GM23338 (cell line): Measurements from ENCODE around the gene SND1. TPM values are rescaled to one million over a fixed set of nuclear protein-coding genes. Genes with fewer than 3 reads are reported as not detected.

Source experiments
- ATAC-seq: fragments of 200-7000 bp; cut with Tn5 transposase; 3 replicates; pipeline ENCODE4 v1.9.1; 2020
- DNase-seq: peaks from one replicate; pipeline ENCODE4 v3.0.0-alpha.2; 2015; ENCODE audit warnings: low spot score
- H2AFZ ChIP-seq: fragments of 200-600 bp; sonication (generic); 2 replicates; pipeline ENCODE4 v1.8.0; 2016; ENCODE audit warnings: antibody characterized with exemption, mild to moderate bottlenecking, moderate library complexity
- H3F3A ChIP-seq: fragments of 200-600 bp; sonication (generic); replicated peaks from 2 replicates; pipeline ENCODE4 v1.8.0; 2017; ENCODE audit warnings: antibody characterized with exemption, mixed run types, low read depth
- H3K27ac ChIP-seq: fragments of 200-600 bp; sonication (generic); 2 replicates; pipeline ENCODE4 v1.6.1; 2016; ENCODE audit warnings: low read depth
- H3K27me3 ChIP-seq: fragments of 200-600 bp; sonication (generic); 2 replicates; pipeline ENCODE4 v1.8.0; 2016; ENCODE audit warnings: mild to moderate bottlenecking, mixed run types, moderate library complexity; ENCODE audit not compliant: insufficient read depth
- H3K36me3 ChIP-seq: fragments of 200-600 bp; sonication (generic); 2 replicates; pipeline ENCODE4 v1.8.0; 2016; ENCODE audit warnings: mild to moderate bottlenecking; ENCODE audit not compliant: insufficient read depth
- H3K4me1 ChIP-seq: fragments of 200-600 bp; sonication (generic); 2 replicates; pipeline ENCODE4 v1.8.0; 2016; ENCODE audit warnings: mild to moderate bottlenecking, moderate library complexity; ENCODE audit not compliant: insufficient read depth
- H3K4me2 ChIP-seq: fragments of 200-600 bp; sonication (generic); 2 replicates; pipeline ENCODE4 v1.7.1; 2017; ENCODE audit warnings: mixed run types
- H3K4me3 ChIP-seq: fragments of 200-600 bp; sonication (generic); 2 replicates; pipeline ENCODE4 v1.6.1; 2016; ENCODE audit warnings: mixed run types
- H3K79me2 ChIP-seq: fragments of 200-600 bp; sonication (generic); replicated peaks from 2 replicates; pipeline ENCODE4 v1.8.0; 2017; ENCODE audit warnings: mild to moderate bottlenecking; ENCODE audit not compliant: insufficient read depth
- H3K9me2 ChIP-seq: fragments of 200-600 bp; sonication (generic); 2 replicates; pipeline ENCODE4 v1.8.0; 2017; ENCODE audit not compliant: insufficient read depth
- H4K20me1 ChIP-seq: fragments of 200-600 bp; sonication (generic); replicated peaks from 2 replicates; pipeline ENCODE4 v1.8.0; 2017; ENCODE audit warnings: mild to moderate bottlenecking; ENCODE audit not compliant: insufficient read depth
- H3K27ac Mint-ChIP-seq: 2 replicates; pipeline ENCODE4 v1.8.0; 2020; ENCODE audit warnings: inconsistent platforms, mild to moderate bottlenecking, moderate library complexity, mixed read lengths
- H3K27me3 Mint-ChIP-seq: 3 replicates; pipeline ENCODE4 v1.8.0; 2022; ENCODE audit warnings: low read depth, mild to moderate bottlenecking, moderate library complexity, mixed read lengths, inconsistent platforms; ENCODE audit not compliant: insufficient read depth, poor library complexity
- H3K36me3 Mint-ChIP-seq: 3 replicates; pipeline ENCODE4 v1.8.0; 2021; ENCODE audit warnings: low read depth, mild to moderate bottlenecking, inconsistent platforms, moderate library complexity, mixed read lengths
- H3K4me1 Mint-ChIP-seq: 3 replicates; pipeline ENCODE4 v1.8.0; 2020; ENCODE audit warnings: mild to moderate bottlenecking, inconsistent platforms, mixed read lengths
- H3K4me3 Mint-ChIP-seq: 3 replicates; pipeline ENCODE4 v1.8.0; 2021; ENCODE audit warnings: moderate library complexity, mild to moderate bottlenecking, inconsistent platforms, mixed read lengths
- H3K9me3 Mint-ChIP-seq: 3 replicates; pipeline ENCODE4 v1.8.0; 2020; ENCODE audit warnings: moderate library complexity, mild to moderate bottlenecking, inconsistent platforms, mixed read lengths
- CREB1 ChIP-seq: fragments of 250-450 bp; sonication (Bioruptor Pico); IDR thresholded peaks from 2 replicates; pipeline ENCODE4 v1.5.0; 2020; ENCODE audit warnings: low read depth, mild to moderate bottlenecking, moderate library complexity
- EZH2 ChIP-seq: fragments of 200-600 bp; sonication (generic); IDR thresholded peaks from one replicate; pipeline ENCODE4 v1.8.0; 2017; ENCODE audit warnings: antibody characterized with exemption, mild to moderate bottlenecking, low read depth; ENCODE audit not compliant: unreplicated experiment
- EZH2phosphoT487 ChIP-seq: fragments of 200-600 bp; sonication (generic); IDR thresholded peaks from one replicate; pipeline ENCODE4 v1.8.1; 2018; ENCODE audit warnings: antibody characterized with exemption; ENCODE audit not compliant: unreplicated experiment
- JUNB ChIP-seq: IDR thresholded peaks from one replicate; pipeline ENCODE4 v1.6.1; 2016; ENCODE audit warnings: antibody characterized with exemption; ENCODE audit not compliant: unreplicated experiment
- NANOG ChIP-seq: IDR thresholded peaks from 2 replicates; pipeline ENCODE4 v1.6.1; 2016; ENCODE audit warnings: antibody characterized with exemption, borderline replicate concordance
- POLR2AphosphoS5 ChIP-seq: IDR thresholded peaks from 2 replicates; pipeline ENCODE4 v1.6.1; 2016; ENCODE audit warnings: antibody characterized with exemption, low read depth
- STAT1 ChIP-seq: IDR thresholded peaks from one replicate; pipeline ENCODE4 v1.6.1; 2016; ENCODE audit warnings: antibody characterized with exemption; ENCODE audit not compliant: unreplicated experiment
- ZNF114 ChIP-seq: fragments of 250-450 bp; sonication (Bioruptor Pico); IDR thresholded peaks from 2 replicates; pipeline ENCODE4 v1.5.0; 2020; ENCODE audit warnings: mild to moderate bottlenecking, moderate library complexity
- ZNF331 ChIP-seq: fragments of 250-450 bp; sonication (Bioruptor Pico); IDR thresholded peaks from 2 replicates; pipeline ENCODE4 v1.5.0; 2020; ENCODE audit warnings: low read depth, mild to moderate bottlenecking, moderate library complexity
- polyA plus RNA-seq: library from polyadenylated mRNA; unstranded; fragments of >200 nt; fragmentation: Nextera tagmentation; extraction: Ambion mirVana; gene quantifications from 2 replicates; pipeline ENCODE4 v1.2.1, GENCODE V29; 2016
- total RNA-seq: library from RNA; depleted of rRNA; stranded (reverse); fragments of >200 nt; shearing (Covaris generic); gene quantifications from 2 replicates; pipeline ENCODE4 v1.2.3, GENCODE V29; 2014
- TF ChIP-seq, protein P1 (sequence below): IDR thresholded peaks from one replicate; pipeline ENCODE4 v1.6.1; 2018; ENCODE audit warnings: antibody characterized with exemption; ENCODE audit not compliant: unreplicated experiment
- TF ChIP-seq, protein P2 (sequence below), 2 experiments: fragments of 200-600 bp in 1 of 2; sonication (generic) in 1 of 2; conservative IDR thresholded peaks; 2 replicates each; pipeline versions ENCODE4 v1.5.1 to v1.6.1; 2016 to 2017; ENCODE audit warnings: antibody characterized with exemption in 2 of 2, low read depth in 2 of 2, mild to moderate bottlenecking in 2 of 2, moderate library complexity in 1 of 2
- TF ChIP-seq, protein P3 (sequence below): fragments of 250-450 bp; sonication (Bioruptor Pico); IDR thresholded peaks from 2 replicates; pipeline ENCODE4 v1.5.0; 2020; ENCODE audit warnings: mild to moderate bottlenecking, moderate library complexity
- TF ChIP-seq, protein P4 (sequence below): IDR thresholded peaks from 2 replicates; pipeline ENCODE4 v1.6.1; 2016; ENCODE audit warnings: antibody characterized with exemption

The SND1 gene
- total and polyA plus RNA-seq, 2 experiments from 2014 or later: 107 to 254 TPM

DNA sequence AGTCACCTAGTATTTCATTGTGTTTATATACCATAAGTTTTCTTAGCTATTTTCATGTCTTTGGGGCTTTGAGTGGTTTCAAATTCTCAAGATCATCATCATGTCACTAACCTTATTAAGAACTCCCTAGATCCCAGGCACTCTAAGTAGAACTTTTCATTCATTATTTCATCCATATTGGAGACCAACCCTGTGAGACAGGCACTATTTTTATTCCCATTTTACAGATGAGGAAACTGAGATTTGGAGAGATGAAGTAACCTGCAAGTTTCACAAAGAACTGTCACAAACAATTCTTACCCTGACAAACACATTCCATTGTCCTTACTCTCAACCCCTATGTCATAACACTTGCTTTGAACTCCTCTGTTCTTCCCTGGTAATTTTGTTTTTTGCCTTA lies 13.8 kb upstream of the SND1 start:
- Histone ChIP-seq H3K4me2 (no peak overlapping the region), H3K9me2 (peaks cover 6% of the 10 kb centered on the region; the same call in 1 of the 2 replicates), H3K4me1 (no peaks in the 10 kb centered on the region), H3K36me3 (no peaks in the 10 kb centered on the region), H3K4me3 (no peak overlapping the region), H3K27ac (no peak overlapping the region), H4K20me1 (no peaks in the 10 kb centered on the region), H2AFZ (no peak overlapping the region), H3K27me3 (no peaks in the 10 kb centered on the region), H3F3A (no peaks in the 10 kb centered on the region), H3K79me2 (no peaks in the 10 kb centered on the region)
- Mint-ChIP-seq H3K4me3 (no peak overlapping the region), H3K4me1 (peaks cover 8% of the 10 kb centered on the region), H3K36me3 (no peaks in the 10 kb centered on the region), H3K27me3 (no peaks in the 10 kb centered on the region), H3K27ac (no peak overlapping the region), H3K9me3 (no peaks in the 10 kb centered on the region)
- DNase-seq: no peak
- TF ChIP-seq, protein P1, sequence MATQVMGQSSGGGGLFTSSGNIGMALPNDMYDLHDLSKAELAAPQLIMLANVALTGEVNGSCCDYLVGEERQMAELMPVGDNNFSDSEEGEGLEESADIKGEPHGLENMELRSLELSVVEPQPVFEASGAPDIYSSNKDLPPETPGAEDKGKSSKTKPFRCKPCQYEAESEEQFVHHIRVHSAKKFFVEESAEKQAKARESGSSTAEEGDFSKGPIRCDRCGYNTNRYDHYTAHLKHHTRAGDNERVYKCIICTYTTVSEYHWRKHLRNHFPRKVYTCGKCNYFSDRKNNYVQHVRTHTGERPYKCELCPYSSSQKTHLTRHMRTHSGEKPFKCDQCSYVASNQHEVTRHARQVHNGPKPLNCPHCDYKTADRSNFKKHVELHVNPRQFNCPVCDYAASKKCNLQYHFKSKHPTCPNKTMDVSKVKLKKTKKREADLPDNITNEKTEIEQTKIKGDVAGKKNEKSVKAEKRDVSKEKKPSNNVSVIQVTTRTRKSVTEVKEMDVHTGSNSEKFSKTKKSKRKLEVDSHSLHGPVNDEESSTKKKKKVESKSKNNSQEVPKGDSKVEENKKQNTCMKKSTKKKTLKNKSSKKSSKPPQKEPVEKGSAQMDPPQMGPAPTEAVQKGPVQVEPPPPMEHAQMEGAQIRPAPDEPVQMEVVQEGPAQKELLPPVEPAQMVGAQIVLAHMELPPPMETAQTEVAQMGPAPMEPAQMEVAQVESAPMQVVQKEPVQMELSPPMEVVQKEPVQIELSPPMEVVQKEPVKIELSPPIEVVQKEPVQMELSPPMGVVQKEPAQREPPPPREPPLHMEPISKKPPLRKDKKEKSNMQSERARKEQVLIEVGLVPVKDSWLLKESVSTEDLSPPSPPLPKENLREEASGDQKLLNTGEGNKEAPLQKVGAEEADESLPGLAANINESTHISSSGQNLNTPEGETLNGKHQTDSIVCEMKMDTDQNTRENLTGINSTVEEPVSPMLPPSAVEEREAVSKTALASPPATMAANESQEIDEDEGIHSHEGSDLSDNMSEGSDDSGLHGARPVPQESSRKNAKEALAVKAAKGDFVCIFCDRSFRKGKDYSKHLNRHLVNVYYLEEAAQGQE: no peak
- no peak for TF ChIP-seq POLR2AphosphoS5
- no peak for TF ChIP-seq EZH2
- no peak for TF ChIP-seq EZH2phosphoT487
- no peak for TF ChIP-seq NANOG
- no peak for TF ChIP-seq ZNF331 (CRISPR knock-in tag)
- TF ChIP-seq ZNF114: no peak
- no peak for TF ChIP-seq JUNB
- TF ChIP-seq STAT1: no peak
- TF ChIP-seq, protein P2, sequence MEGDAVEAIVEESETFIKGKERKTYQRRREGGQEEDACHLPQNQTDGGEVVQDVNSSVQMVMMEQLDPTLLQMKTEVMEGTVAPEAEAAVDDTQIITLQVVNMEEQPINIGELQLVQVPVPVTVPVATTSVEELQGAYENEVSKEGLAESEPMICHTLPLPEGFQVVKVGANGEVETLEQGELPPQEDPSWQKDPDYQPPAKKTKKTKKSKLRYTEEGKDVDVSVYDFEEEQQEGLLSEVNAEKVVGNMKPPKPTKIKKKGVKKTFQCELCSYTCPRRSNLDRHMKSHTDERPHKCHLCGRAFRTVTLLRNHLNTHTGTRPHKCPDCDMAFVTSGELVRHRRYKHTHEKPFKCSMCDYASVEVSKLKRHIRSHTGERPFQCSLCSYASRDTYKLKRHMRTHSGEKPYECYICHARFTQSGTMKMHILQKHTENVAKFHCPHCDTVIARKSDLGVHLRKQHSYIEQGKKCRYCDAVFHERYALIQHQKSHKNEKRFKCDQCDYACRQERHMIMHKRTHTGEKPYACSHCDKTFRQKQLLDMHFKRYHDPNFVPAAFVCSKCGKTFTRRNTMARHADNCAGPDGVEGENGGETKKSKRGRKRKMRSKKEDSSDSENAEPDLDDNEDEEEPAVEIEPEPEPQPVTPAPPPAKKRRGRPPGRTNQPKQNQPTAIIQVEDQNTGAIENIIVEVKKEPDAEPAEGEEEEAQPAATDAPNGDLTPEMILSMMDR (conservative IDR thresholded peaks at IDR 0.05; ENCODE audit: low read depth in 2 of 2): no peak
- TF ChIP-seq, protein P3, sequence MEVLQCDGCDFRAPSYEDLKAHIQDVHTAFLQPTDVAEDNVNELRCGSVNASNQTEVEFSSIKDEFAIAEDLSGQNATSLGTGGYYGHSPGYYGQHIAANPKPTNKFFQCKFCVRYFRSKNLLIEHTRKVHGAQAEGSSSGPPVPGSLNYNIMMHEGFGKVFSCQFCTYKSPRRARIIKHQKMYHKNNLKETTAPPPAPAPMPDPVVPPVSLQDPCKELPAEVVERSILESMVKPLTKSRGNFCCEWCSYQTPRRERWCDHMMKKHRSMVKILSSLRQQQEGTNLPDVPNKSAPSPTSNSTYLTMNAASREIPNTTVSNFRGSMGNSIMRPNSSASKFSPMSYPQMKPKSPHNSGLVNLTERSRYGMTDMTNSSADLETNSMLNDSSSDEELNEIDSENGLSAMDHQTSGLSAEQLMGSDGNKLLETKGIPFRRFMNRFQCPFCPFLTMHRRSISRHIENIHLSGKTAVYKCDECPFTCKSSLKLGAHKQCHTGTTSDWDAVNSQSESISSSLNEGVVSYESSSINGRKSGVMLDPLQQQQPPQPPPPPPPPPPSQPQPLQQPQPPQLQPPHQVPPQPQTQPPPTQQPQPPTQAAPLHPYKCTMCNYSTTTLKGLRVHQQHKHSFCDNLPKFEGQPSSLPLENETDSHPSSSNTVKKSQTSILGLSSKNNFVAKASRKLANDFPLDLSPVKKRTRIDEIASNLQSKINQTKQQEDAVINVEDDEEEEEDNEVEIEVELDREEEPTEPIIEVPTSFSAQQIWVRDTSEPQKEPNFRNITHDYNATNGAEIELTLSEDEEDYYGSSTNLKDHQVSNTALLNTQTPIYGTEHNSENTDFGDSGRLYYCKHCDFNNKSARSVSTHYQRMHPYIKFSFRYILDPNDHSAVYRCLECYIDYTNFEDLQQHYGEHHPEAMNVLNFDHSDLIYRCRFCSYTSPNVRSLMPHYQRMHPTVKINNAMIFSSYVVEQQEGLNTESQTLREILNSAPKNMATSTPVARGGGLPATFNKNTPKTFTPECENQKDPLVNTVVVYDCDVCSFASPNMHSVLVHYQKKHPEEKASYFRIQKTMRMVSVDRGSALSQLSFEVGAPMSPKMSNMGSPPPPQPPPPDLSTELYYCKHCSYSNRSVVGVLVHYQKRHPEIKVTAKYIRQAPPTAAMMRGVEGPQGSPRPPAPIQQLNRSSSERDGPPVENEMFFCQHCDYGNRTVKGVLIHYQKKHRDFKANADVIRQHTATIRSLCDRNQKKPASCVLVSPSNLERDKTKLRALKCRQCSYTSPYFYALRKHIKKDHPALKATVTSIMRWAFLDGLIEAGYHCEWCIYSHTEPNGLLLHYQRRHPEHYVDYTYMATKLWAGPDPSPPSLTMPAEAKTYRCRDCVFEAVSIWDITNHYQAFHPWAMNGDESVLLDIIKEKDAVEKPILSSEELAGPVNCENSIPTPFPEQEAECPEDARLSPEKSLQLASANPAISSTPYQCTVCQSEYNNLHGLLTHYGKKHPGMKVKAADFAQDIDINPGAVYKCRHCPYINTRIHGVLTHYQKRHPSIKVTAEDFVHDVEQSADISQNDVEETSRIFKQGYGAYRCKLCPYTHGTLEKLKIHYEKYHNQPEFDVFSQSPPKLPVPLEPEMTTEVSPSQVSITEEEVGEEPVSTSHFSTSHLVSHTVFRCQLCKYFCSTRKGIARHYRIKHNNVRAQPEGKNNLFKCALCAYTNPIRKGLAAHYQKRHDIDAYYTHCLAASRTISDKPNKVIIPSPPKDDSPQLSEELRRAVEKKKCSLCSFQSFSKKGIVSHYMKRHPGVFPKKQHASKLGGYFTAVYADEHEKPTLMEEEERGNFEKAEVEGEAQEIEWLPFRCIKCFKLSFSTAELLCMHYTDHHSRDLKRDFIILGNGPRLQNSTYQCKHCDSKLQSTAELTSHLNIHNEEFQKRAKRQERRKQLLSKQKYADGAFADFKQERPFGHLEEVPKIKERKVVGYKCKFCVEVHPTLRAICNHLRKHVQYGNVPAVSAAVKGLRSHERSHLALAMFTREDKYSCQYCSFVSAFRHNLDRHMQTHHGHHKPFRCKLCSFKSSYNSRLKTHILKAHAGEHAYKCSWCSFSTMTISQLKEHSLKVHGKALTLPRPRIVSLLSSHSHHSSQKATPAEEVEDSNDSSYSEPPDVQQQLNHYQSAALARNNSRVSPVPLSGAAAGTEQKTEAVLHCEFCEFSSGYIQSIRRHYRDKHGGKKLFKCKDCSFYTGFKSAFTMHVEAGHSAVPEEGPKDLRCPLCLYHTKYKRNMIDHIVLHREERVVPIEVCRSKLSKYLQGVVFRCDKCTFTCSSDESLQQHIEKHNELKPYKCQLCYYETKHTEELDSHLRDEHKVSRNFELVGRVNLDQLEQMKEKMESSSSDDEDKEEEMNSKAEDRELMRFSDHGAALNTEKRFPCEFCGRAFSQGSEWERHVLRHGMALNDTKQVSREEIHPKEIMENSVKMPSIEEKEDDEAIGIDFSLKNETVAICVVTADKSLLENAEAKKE (CRISPR knock-in tag): no peak
- TF ChIP-seq, protein P4, sequence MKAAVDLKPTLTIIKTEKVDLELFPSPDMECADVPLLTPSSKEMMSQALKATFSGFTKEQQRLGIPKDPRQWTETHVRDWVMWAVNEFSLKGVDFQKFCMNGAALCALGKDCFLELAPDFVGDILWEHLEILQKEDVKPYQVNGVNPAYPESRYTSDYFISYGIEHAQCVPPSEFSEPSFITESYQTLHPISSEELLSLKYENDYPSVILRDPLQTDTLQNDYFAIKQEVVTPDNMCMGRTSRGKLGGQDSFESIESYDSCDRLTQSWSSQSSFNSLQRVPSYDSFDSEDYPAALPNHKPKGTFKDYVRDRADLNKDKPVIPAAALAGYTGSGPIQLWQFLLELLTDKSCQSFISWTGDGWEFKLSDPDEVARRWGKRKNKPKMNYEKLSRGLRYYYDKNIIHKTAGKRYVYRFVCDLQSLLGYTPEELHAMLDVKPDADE: no peak
- TF ChIP-seq CREB1 (CRISPR knock-in tag): no peak
- ATAC-seq: no peak
